DOHH2 (cell line): ENCODE results near the gene ADK.

ENCODE experiments used
- CTCF ChIP-seq: fragments of 200-600 bp; sonication (generic); IDR thresholded peaks from one replicate; pipeline ENCODE4 v1.5.1; 2014; ENCODE audit warnings: antibody characterized with exemption, mild to moderate bottlenecking, low read depth, low read length; ENCODE audit not compliant: poor library complexity, severe bottlenecking
- EZH2phosphoT487 ChIP-seq: fragments of 200-600 bp; sonication (generic); IDR thresholded peaks from 2 replicates; pipeline ENCODE4 v1.6.1; 2017; ENCODE audit warnings: borderline replicate concordance, mild to moderate bottlenecking, antibody characterized with exemption, low read length, moderate library complexity, mixed read lengths

- TF ChIP-seq CTCF (no peak), EZH2phosphoT487 (no peak)
Measured at GRCh38 chr10:74213019-74213418, 62.0 kb downstream of the ADK start.
